ENCODE data around the gene MEGF6.

The MEGF6 gene

DNA sequence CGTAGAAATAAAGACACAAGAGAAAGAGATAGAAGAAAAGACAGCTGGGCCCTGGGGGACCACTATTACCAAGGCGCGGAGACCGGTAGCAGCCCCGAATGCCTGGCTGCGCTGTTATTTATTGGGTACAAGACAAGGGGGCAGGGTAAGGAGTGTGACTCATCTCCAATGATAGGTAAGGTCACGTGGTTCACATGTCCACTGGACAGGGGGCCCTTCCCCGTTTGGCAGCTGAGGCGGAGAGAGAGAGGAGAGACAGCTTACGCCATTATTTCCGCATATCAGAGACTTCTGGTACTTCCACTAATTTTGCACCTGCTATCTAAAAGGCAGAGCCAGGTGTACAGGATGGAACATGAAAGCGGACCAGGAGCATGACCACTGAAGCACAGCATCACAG is 9.4 kb upstream of the MEGF6 start (continued):
- no peak for TF ChIP-seq ZNF565 (CRISPR knock-in tag; conservative IDR thresholded peaks at IDR 0.05; ENCODE audit: low read depth)
- TF ChIP-seq ZFP3 (CRISPR knock-in tag; IDR thresholded peaks at IDR 0.05), result no peak
- TF ChIP-seq, protein P1, sequence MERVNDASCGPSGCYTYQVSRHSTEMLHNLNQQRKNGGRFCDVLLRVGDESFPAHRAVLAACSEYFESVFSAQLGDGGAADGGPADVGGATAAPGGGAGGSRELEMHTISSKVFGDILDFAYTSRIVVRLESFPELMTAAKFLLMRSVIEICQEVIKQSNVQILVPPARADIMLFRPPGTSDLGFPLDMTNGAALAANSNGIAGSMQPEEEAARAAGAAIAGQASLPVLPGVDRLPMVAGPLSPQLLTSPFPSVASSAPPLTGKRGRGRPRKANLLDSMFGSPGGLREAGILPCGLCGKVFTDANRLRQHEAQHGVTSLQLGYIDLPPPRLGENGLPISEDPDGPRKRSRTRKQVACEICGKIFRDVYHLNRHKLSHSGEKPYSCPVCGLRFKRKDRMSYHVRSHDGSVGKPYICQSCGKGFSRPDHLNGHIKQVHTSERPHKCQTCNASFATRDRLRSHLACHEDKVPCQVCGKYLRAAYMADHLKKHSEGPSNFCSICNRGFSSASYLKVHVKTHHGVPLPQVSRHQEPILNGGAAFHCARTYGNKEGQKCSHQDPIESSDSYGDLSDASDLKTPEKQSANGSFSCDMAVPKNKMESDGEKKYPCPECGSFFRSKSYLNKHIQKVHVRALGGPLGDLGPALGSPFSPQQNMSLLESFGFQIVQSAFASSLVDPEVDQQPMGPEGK (CRISPR knock-in tag; IDR thresholded peaks at IDR 0.05; ENCODE audit: borderline replicate concordance), result no peak

DNA sequence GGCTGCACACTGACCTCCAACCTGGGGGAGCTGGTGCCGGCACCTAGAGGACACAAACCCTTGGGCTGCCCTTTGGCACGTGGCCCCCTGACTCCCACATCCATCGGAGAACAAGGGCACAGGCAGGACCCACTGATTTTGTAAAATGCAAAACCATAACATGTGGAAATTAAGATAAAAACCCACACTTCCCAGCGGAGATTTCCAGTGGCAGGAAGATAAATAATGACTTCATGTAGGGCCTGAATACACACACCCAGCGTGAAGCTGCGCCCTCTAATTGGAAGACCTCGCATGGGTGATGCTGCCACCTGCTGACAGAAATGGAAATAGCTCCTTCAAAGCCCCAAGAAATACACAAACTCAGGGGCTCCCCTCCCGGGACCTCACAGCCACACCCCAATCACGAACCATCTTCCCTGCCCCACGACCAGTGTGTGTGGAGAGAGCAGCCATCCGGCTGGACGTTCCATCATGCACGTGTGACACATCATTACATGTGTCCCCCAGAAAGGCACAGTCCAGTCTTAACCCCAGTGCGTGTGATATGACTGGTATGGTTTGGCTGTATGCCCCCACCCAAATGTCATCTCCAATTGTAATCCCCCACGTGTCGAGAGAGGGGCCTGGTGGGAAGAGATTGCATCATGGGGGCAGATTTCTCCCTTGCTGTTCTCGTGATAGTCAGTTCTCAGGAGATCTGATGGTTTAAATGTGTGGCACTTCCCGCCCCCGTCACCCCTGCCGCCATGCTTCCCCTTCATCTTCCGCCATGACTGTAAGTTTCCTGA is 7.8 kb upstream of the MEGF6 start:
- TF ChIP-seq RARB (CRISPR knock-in tag; IDR thresholded peaks at IDR 0.05) (no peak), PPARA (CRISPR knock-in tag; IDR thresholded peaks at IDR 0.05; ENCODE audit: borderline replicate concordance) (no peak), ZNF565 (CRISPR knock-in tag; conservative IDR thresholded peaks at IDR 0.05; ENCODE audit: low read depth) (no peak), OSR1 (CRISPR knock-in tag; IDR thresholded peaks at IDR 0.05) (no peak), ARNTL (CRISPR knock-in tag; IDR thresholded peaks at IDR 0.05; ENCODE audit: borderline replicate concordance, low read depth) (no peak), CSDC2 (CRISPR knock-in tag; IDR thresholded peaks at IDR 0.05) (no peak), CREB5 (CRISPR knock-in tag; IDR thresholded peaks at IDR 0.05; ENCODE audit: low read depth) (no peak), TSHZ2 (CRISPR knock-in tag; IDR thresholded peaks at IDR 0.05) (no peak), ZFP30 (CRISPR knock-in tag; IDR thresholded peaks at IDR 0.05) (no peak), SNAI2 (CRISPR knock-in tag; IDR thresholded peaks at IDR 0.05) (no peak), ISL1 (CRISPR knock-in tag; IDR thresholded peaks at IDR 0.05) (no peak), TCF4 (CRISPR knock-in tag; IDR thresholded peaks at IDR 0.05; ENCODE audit: borderline replicate concordance) (no peak), GLIS3 (CRISPR knock-in tag; IDR thresholded peaks at IDR 0.05) (no peak)
- TF ChIP-seq, protein P2, sequence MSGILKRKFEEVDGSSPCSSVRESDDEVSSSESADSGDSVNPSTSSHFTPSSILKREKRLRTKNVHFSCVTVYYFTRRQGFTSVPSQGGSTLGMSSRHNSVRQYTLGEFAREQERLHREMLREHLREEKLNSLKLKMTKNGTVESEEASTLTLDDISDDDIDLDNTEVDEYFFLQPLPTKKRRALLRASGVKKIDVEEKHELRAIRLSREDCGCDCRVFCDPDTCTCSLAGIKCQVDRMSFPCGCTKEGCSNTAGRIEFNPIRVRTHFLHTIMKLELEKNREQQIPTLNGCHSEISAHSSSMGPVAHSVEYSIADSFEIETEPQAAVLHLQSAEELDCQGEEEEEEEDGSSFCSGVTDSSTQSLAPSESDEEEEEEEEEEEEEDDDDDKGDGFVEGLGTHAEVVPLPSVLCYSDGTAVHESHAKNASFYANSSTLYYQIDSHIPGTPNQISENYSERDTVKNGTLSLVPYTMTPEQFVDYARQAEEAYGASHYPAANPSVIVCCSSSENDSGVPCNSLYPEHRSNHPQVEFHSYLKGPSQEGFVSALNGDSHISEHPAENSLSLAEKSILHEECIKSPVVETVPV (CRISPR knock-in tag; IDR thresholded peaks at IDR 0.05), result no peak
- TF ChIP-seq, protein P1 (CRISPR knock-in tag; IDR thresholded peaks at IDR 0.05; ENCODE audit: borderline replicate concordance), result no peak
- ATAC-seq, result peak; percentile 83

DNA sequence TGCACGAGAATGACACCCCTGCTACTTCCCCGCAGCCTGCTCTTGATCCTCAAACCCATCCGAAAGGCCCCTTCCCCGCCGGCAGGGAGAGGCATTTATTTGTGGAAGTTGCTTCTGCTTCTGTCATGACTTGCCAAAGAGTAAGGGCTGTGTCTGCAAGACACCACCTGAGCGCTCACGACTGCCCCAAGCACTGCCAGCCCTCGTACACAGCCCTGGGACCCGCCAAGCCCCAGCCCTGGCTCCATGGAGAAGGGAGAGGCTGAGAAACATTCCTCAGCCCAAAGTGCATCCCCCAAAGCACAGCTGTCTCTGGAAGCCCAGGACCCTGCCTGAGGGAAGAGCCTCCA is 7.2 kb upstream of the MEGF6 start:
- peak; percentile 5; the same call in 2 of the 3 replicates for ATAC-seq
- no peak for TF ChIP-seq ZFP3 (CRISPR knock-in tag; IDR thresholded peaks at IDR 0.05)
- no peak for TF ChIP-seq POU6F1 (CRISPR knock-in tag; IDR thresholded peaks at IDR 0.05; ENCODE audit: borderline replicate concordance, low read depth)
- TF ChIP-seq SNAI2 (CRISPR knock-in tag; IDR thresholded peaks at IDR 0.05), result no peak
- TF ChIP-seq TOX (CRISPR knock-in tag; IDR thresholded peaks at IDR 0.05; ENCODE audit: borderline replicate concordance), result no peak
- TF ChIP-seq ISL1 (CRISPR knock-in tag; IDR thresholded peaks at IDR 0.05), result no peak
- TF ChIP-seq ZNF70 (CRISPR knock-in tag; IDR thresholded peaks at IDR 0.05), result no peak
- TF ChIP-seq CSDC2 (CRISPR knock-in tag; IDR thresholded peaks at IDR 0.05), result no peak
- TF ChIP-seq GLIS3 (CRISPR knock-in tag; IDR thresholded peaks at IDR 0.05), result no peak
- no peak for TF ChIP-seq PPARA (CRISPR knock-in tag; IDR thresholded peaks at IDR 0.05; ENCODE audit: borderline replicate concordance)
- no peak for TF ChIP-seq RARB (CRISPR knock-in tag; IDR thresholded peaks at IDR 0.05)
- no peak for TF ChIP-seq ARNTL (CRISPR knock-in tag; IDR thresholded peaks at IDR 0.05; ENCODE audit: borderline replicate concordance, low read depth)
- TF ChIP-seq CREB5 (CRISPR knock-in tag; IDR thresholded peaks at IDR 0.05; ENCODE audit: low read depth), result no peak
- TF ChIP-seq TSHZ2 (CRISPR knock-in tag; IDR thresholded peaks at IDR 0.05), result no peak
- no peak for TF ChIP-seq TCF4 (CRISPR knock-in tag; IDR thresholded peaks at IDR 0.05; ENCODE audit: borderline replicate concordance)
- no peak for TF ChIP-seq ZNF8 (CRISPR knock-in tag; IDR thresholded peaks at IDR 0.05)

Measured in SK-N-SH treated with all-trans-retinoic acid at 6 μM for 48 hours (cell line).